Measurements from ENCODE around the gene AADACL4. TPM values are rescaled to one million over a fixed set of nuclear protein-coding genes. Genes with fewer than 3 reads are reported as not detected.

The AADACL4 gene
- polyA plus RNA-seq, 1 experiment: not detected

- CTCF ChIA-PET: interaction anchor here (5.2 kb wide), 1 partner anchor 10 kb away, joined by 42 read pairs; no protein-coding TSS in a partner anchor
- Histone ChIP-seq H3K4me3 (ENCODE audit: low read depth, low read length) (no peak overlapping the region), H3K27ac (ENCODE audit: low read depth, low read length) (no peak overlapping the region), H3K9me3 (ENCODE audit: control insufficient read depth, insufficient read depth, low read length) (no peaks in the 10 kb centered on the region), H3K27me3 (ENCODE audit: control insufficient read depth, insufficient read depth, low read length) (peaks cover 47% of the 10 kb centered on the region)
- TF ChIP-seq CTCF (IDR thresholded peaks at IDR 0.05; ENCODE audit: low read depth, low read length): no peak
- POLR2A ChIA-PET: interaction anchor here (1.2 kb wide), 1 partner anchor 10 kb away, joined by 3 read pairs; no protein-coding TSS in a partner anchor
- DNase-seq (ENCODE audit: low read depth, low spot score): no peak
Observed at GRCh38 chr1:12648741-12649140, 4.9 kb downstream of the AADACL4 start.

GRCh38 chr1:12649971-12650421, 6.1 kb downstream of the AADACL4 start:
- CTCF ChIA-PET: interaction anchor here (0.6 to 5.2 kb wide), 3 partner anchors 9 to 374 kb away, joined by 3 to 42 read pairs (median 6); no protein-coding TSS in a partner anchor
- Histone ChIP-seq H3K27me3 (ENCODE audit: control insufficient read depth, insufficient read depth, low read length) (peaks cover 35% of the 10 kb centered on the region), H3K4me3 (ENCODE audit: low read depth, low read length) (no peak overlapping the region), H3K27ac (ENCODE audit: low read depth, low read length) (no peak overlapping the region), H3K9me3 (ENCODE audit: control insufficient read depth, insufficient read depth, low read length) (no peaks in the 10 kb centered on the region)
- DNase-seq (ENCODE audit: low read depth, low spot score): peak; percentile 93
- TF ChIP-seq CTCF (IDR thresholded peaks at IDR 0.05; ENCODE audit: low read depth, low read length): no peak
- POLR2A ChIA-PET: interaction anchor here (1.0 to 1.1 kb wide), 3 partner anchors 9 to 171 kb away, joined by 3 to 6 read pairs (median 3); no protein-coding TSS in a partner anchor

- no peak for DNase-seq (ENCODE audit: low read depth, low spot score)
Observed at GRCh38 chr1:12654004-12654567, 10.2 kb downstream of the AADACL4 start.

GRCh38 chr1:12654657-12655056, 10.8 kb downstream of the AADACL4 start:
- Histone ChIP-seq H3K27me3 (ENCODE audit: control insufficient read depth, insufficient read depth, low read length) (peaks cover 19% of the 10 kb centered on the region), H3K9me3 (ENCODE audit: control insufficient read depth, insufficient read depth, low read length) (no peaks in the 10 kb centered on the region), H3K27ac (ENCODE audit: low read depth, low read length) (no peak overlapping the region), H3K4me3 (ENCODE audit: low read depth, low read length) (no peak overlapping the region)
- TF ChIP-seq CTCF (IDR thresholded peaks at IDR 0.05; ENCODE audit: low read depth, low read length): no peak
- ChIA-PET CTCF (no interaction called here), POLR2A (no interaction called here)
- DNase-seq (ENCODE audit: low read depth, low spot score): no peak

More at GRCh38 chr1:12654004-12654567, 10.2 kb downstream of the AADACL4 start:
- Histone ChIP-seq H3K27ac (ENCODE audit: low read depth, low read length) (no peak overlapping the region), H3K27me3 (ENCODE audit: control insufficient read depth, insufficient read depth, low read length) (peaks cover 19% of the 10 kb centered on the region), H3K4me3 (ENCODE audit: low read depth, low read length) (no peak overlapping the region), H3K9me3 (ENCODE audit: control insufficient read depth, insufficient read depth, low read length) (no peaks in the 10 kb centered on the region)
- POLR2A ChIA-PET: no interaction called here
- CTCF ChIA-PET: no interaction called here
- no peak for TF ChIP-seq CTCF (IDR thresholded peaks at IDR 0.05; ENCODE audit: low read depth, low read length)

- H3K27ac ChIP-seq (ENCODE audit: low read depth, low read length): no peak overlapping the region
- CTCF ChIA-PET: interaction anchor here (1.1 to 2.0 kb wide), 4 partner anchors 35 to 381 kb away, joined by 3 to 11 read pairs (median 5); no protein-coding TSS in a partner anchor
- H3K27me3 ChIP-seq (ENCODE audit: control insufficient read depth, insufficient read depth, low read length): peaks cover 17% of the 10 kb centered on the region
- H3K4me3 ChIP-seq (ENCODE audit: low read depth, low read length): no peak overlapping the region
- DNase-seq (ENCODE audit: low read depth, low spot score): no peak
- no peak for TF ChIP-seq CTCF (IDR thresholded peaks at IDR 0.05; ENCODE audit: low read depth, low read length)
- H3K9me3 ChIP-seq (ENCODE audit: control insufficient read depth, insufficient read depth, low read length): no peaks in the 10 kb centered on the region
- POLR2A ChIA-PET: no interaction called here
Observed at GRCh38 chr1:12656575-12656974, 12.7 kb downstream of the AADACL4 start.
